ENCODE data around the gene NFATC3.
"Not testable (repeated sequence)": the region's sequence is repeated elsewhere in the genome, so short reads cannot be mapped to it uniquely, and the experiment has no call there.

Gene NFATC3

GRCh38 chr16:68093816-68094613, 8.8 kb downstream of the NFATC3 start:
- FAIRE-seq (peak; percentile 61), DNase-seq (ENCODE audit: insufficient read length) (no peak)
- TF ChIP-seq POLR2A (IDR thresholded peaks at IDR 0.05; ENCODE audit: low read depth, low read length) = no peak
- TF ChIP-seq POLR2AphosphoS5 (IDR thresholded peaks at IDR 0.05; ENCODE audit: low read depth, low read length) = no peak
- TF ChIP-seq TAF1 (IDR thresholded peaks at IDR 0.05; ENCODE audit: borderline replicate concordance, low read depth, low read length) = no peak

- no peak for FAIRE-seq
- no peak for TF ChIP-seq POLR2A (IDR thresholded peaks at IDR 0.05; ENCODE audit: low read depth, low read length)
- no peak for TF ChIP-seq TAF1 (IDR thresholded peaks at IDR 0.05; ENCODE audit: borderline replicate concordance, low read depth, low read length)
- no peak for TF ChIP-seq POLR2AphosphoS5 (IDR thresholded peaks at IDR 0.05; ENCODE audit: low read depth, low read length)
- no peak for DNase-seq (ENCODE audit: insufficient read length)
These were observed 9.4 kb downstream of the NFATC3 start for GRCh38 chr16:68094614-68094934.

GRCh38 chr16:68096491-68096890, 11.3 kb downstream of the NFATC3 start:
- FAIRE-seq = no peak
- TF ChIP-seq POLR2A (IDR thresholded peaks at IDR 0.05; ENCODE audit: low read depth, low read length) (no peak), TAF1 (IDR thresholded peaks at IDR 0.05; ENCODE audit: borderline replicate concordance, low read depth, low read length) (no peak), POLR2AphosphoS5 (IDR thresholded peaks at IDR 0.05; ENCODE audit: low read depth, low read length) (no peak)
- no peak for DNase-seq (ENCODE audit: insufficient read length)

- DNase-seq (ENCODE audit: insufficient read length) (no peak), FAIRE-seq (no peak)
- TF ChIP-seq POLR2AphosphoS5 (IDR thresholded peaks at IDR 0.05; ENCODE audit: low read depth, low read length) (no peak), POLR2A (IDR thresholded peaks at IDR 0.05; ENCODE audit: low read depth, low read length) (no peak), TAF1 (IDR thresholded peaks at IDR 0.05; ENCODE audit: borderline replicate concordance, low read depth, low read length) (no peak)
These were observed 11.9 kb downstream of the NFATC3 start for GRCh38 chr16:68097088-68097487.

GRCh38 chr16:68097895-68098294, 12.7 kb downstream of the NFATC3 start:
- DNase-seq (ENCODE audit: insufficient read length) (no peak), FAIRE-seq (no peak)
- TF ChIP-seq POLR2AphosphoS5 (IDR thresholded peaks at IDR 0.05; ENCODE audit: low read depth, low read length) (no peak), TAF1 (IDR thresholded peaks at IDR 0.05; ENCODE audit: borderline replicate concordance, low read depth, low read length) (no peak), POLR2A (IDR thresholded peaks at IDR 0.05; ENCODE audit: low read depth, low read length) (no peak)

GRCh38 chr16:68100488-68100887, 15.3 kb downstream of the NFATC3 start:
- no peak for TF ChIP-seq TAF1 (IDR thresholded peaks at IDR 0.05; ENCODE audit: borderline replicate concordance, low read depth, low read length)
- no peak for TF ChIP-seq POLR2A (IDR thresholded peaks at IDR 0.05; ENCODE audit: low read depth, low read length)
- no peak for TF ChIP-seq POLR2AphosphoS5 (IDR thresholded peaks at IDR 0.05; ENCODE audit: low read depth, low read length)
- DNase-seq (ENCODE audit: insufficient read length) (no peak), FAIRE-seq (no peak)

GRCh38 chr16:68105611-68106010, 20.4 kb downstream of the NFATC3 start:
- DNase-seq (ENCODE audit: insufficient read length) = no peak
- TF ChIP-seq POLR2A (IDR thresholded peaks at IDR 0.05; ENCODE audit: low read depth, low read length) (no peak), POLR2AphosphoS5 (IDR thresholded peaks at IDR 0.05; ENCODE audit: low read depth, low read length) (no peak), TAF1 (IDR thresholded peaks at IDR 0.05; ENCODE audit: borderline replicate concordance, low read depth, low read length) (no peak)
- FAIRE-seq = no peak

GRCh38 chr16:68107230-68107928, 22.2 kb downstream of the NFATC3 start:
- not testable (repeated sequence) for FAIRE-seq; DNase-seq (ENCODE audit: insufficient read length)

GRCh38 chr16:68109156-68109555, 24.0 kb downstream of the NFATC3 start:
- FAIRE-seq; DNase-seq (ENCODE audit: insufficient read length): not testable (repeated sequence)

- FAIRE-seq; DNase-seq (ENCODE audit: insufficient read length): not testable (repeated sequence)
These were observed 25.4 kb downstream of the NFATC3 start for GRCh38 chr16:68110611-68111010.

- no peak for DNase-seq (ENCODE audit: insufficient read length)
- TF ChIP-seq POLR2A (IDR thresholded peaks at IDR 0.05; ENCODE audit: low read depth, low read length) = no peak
- no peak for TF ChIP-seq POLR2AphosphoS5 (IDR thresholded peaks at IDR 0.05; ENCODE audit: low read depth, low read length)
- FAIRE-seq = no peak
These were observed 26.2 kb downstream of the NFATC3 start for GRCh38 chr16:68111379-68111778.

GRCh38 chr16:68113059-68113761, 28.0 kb downstream of the NFATC3 start:
- DNase-seq (ENCODE audit: insufficient read length) (no peak), FAIRE-seq (no peak)
- no peak for TF ChIP-seq POLR2A (IDR thresholded peaks at IDR 0.05; ENCODE audit: low read depth, low read length)
- TF ChIP-seq TAF1 (IDR thresholded peaks at IDR 0.05; ENCODE audit: borderline replicate concordance, low read depth, low read length) = no peak
- no peak for TF ChIP-seq POLR2AphosphoS5 (IDR thresholded peaks at IDR 0.05; ENCODE audit: low read depth, low read length)
